ENCODE data around the gene MINAR2. TPM values are rescaled to one million over a fixed set of nuclear protein-coding genes. Genes with fewer than 3 reads are reported as not detected.

MINAR2 gene, protein sequence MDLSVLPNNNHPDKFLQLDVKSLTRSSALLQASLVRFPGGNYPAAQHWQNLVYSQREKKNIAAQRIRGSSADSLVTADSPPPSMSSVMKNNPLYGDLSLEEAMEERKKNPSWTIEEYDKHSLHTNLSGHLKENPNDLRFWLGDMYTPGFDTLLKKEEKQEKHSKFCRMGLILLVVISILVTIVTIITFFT
- total RNA-seq: not detected in 2 replicates
- long read RNA-seq: 0 reads

DNA sequence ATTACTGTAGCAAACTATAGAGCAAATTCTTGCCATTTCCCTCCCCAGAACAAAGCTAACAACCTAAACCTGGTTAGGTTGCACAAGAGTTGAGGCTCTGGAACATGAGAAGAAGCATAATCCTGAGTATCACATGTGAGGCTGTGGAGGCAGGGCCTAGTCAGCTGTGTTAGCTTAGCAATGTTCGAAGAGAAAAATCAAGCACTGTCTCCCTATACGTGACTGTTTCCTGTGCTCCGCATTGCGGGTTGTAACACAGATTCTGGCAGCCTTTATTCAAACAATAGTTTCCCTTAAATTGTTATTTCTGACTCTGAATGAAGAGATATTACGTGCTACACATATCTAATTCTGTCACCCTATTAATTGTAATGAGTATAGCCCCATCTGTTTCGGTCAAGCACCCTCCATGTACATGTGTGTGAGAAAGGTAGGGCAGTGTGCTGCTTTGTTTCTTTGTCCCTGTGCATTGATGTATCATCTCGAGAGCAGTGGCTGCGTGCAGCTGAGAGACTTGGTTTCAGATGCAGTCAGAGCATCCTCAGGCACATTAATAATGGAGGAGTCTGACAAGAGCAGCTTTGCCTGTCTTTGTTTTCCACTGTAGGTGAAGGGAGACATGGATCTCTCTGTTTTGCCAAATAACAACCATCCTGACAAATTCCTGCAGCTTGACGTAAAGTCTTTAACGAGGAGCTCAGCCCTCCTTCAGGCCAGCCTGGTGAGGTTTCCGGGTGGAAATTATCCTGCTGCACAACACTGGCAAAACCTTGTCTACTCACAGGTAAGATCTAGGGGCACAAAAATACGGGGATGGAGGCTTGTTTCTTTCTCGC lies at the start of gene MINAR2:
TSS of gene MINAR2 (plus strand) at position 523 of the 836 bp plus-strand sequence. CDS start at position 620, 97 bp downstream.
- Mint-ChIP-seq H3K4me3 (ENCODE audit: unreplicated experiment) (no peak within 1 kb of the TSS), H3K27ac (ENCODE audit: unreplicated experiment) (no peak within 1 kb of the TSS), H3K36me3 (ENCODE audit: unreplicated experiment) (no peaks in the 10 kb centered on the region), H3K4me1 (ENCODE audit: unreplicated experiment) (no peaks in the 10 kb centered on the region), H3K9me3 (ENCODE audit: unreplicated experiment) (no peaks in the 10 kb centered on the region), H3K27me3 (ENCODE audit: unreplicated experiment) (no peaks in the 10 kb centered on the region)
- no peak for DNase-seq (ENCODE audit: extremely low spot score, unreplicated experiment)
- TF ChIP-seq, protein P1, sequence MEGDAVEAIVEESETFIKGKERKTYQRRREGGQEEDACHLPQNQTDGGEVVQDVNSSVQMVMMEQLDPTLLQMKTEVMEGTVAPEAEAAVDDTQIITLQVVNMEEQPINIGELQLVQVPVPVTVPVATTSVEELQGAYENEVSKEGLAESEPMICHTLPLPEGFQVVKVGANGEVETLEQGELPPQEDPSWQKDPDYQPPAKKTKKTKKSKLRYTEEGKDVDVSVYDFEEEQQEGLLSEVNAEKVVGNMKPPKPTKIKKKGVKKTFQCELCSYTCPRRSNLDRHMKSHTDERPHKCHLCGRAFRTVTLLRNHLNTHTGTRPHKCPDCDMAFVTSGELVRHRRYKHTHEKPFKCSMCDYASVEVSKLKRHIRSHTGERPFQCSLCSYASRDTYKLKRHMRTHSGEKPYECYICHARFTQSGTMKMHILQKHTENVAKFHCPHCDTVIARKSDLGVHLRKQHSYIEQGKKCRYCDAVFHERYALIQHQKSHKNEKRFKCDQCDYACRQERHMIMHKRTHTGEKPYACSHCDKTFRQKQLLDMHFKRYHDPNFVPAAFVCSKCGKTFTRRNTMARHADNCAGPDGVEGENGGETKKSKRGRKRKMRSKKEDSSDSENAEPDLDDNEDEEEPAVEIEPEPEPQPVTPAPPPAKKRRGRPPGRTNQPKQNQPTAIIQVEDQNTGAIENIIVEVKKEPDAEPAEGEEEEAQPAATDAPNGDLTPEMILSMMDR (IDR thresholded peaks at IDR 0.05): no peak

DNA sequence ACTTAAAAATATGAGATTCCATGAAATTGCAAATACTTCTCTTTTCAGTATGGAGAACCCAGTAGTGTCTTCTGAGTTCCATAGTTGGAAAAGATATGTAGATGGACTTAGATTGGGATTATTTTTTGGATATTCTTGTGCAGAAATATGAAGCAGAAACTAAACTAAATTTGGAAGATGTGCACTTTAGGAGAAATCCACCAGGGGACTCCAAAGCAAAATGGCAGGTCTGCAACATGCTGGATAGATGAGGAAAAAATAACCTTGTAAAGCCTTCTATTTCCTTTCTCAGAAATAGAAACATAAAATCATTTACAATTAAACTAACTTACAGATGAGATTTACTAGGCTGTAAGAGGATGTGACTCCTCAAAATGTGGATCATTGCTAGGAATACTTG lies 49.2 kb upstream of the MINAR2 start:
- Mint-ChIP-seq H3K4me1 (ENCODE audit: unreplicated experiment) (peaks cover 3% of the 10 kb centered on the region), H3K27ac (ENCODE audit: unreplicated experiment) (no peak overlapping the region), H3K4me3 (ENCODE audit: unreplicated experiment) (no peak overlapping the region), H3K27me3 (ENCODE audit: unreplicated experiment) (no peaks in the 10 kb centered on the region), H3K9me3 (ENCODE audit: unreplicated experiment) (no peaks in the 10 kb centered on the region), H3K36me3 (ENCODE audit: unreplicated experiment) (no peaks in the 10 kb centered on the region)
- no peak for DNase-seq (ENCODE audit: extremely low spot score, unreplicated experiment)
- TF ChIP-seq, protein P1 (IDR thresholded peaks at IDR 0.05): peak; percentile 15

DNA sequence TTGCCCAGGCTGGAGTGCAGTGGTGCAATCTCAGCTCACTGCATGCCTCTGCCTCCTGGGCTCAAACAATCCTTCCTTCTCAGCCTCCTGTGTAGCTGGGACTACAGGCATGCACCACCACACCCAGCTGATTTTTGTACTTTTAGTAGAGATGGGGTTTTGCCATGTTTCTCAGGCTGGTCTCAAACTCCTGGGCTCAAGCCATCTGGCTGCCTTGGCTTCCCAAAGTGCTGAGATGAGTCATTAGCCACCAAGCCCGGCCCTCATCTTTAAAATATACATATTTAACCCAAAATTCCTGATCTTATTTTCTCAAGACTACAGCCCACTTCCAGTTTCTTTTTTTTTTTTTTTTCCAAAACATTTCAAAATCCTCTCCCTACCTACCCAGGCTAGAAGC lies 31.7 kb upstream of the MINAR2 start:
- TF ChIP-seq, protein P1 (IDR thresholded peaks at IDR 0.05): no peak
- Mint-ChIP-seq H3K9me3 (ENCODE audit: unreplicated experiment) (no peaks in the 10 kb centered on the region), H3K27ac (ENCODE audit: unreplicated experiment) (no peak overlapping the region), H3K4me3 (ENCODE audit: unreplicated experiment) (no peak overlapping the region), H3K27me3 (ENCODE audit: unreplicated experiment) (no peaks in the 10 kb centered on the region), H3K4me1 (ENCODE audit: unreplicated experiment) (peaks cover 9% of the 10 kb centered on the region), H3K36me3 (ENCODE audit: unreplicated experiment) (no peaks in the 10 kb centered on the region)
- no peak for DNase-seq (ENCODE audit: extremely low spot score, unreplicated experiment)

DNA sequence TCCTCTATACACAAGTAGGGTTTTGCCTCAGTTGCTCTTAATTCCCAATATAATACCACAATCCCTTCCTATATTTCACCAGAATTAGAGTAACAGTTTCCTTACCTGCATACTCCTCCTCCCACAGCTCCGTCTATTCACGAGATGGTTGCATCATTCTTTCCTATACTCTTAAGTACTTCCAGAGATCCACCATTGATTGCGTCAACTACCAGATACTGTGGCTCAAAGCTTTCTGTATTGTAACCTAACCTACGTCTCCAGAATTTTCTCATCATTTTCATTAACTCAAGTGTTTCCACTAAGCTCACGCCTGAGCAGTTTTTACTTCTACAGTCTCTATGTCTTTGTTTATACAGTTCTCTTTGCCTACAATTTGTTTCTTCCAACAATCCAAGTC lies 31.2 kb upstream of the MINAR2 start:
- no peaks in the 10 kb centered on the region for H3K36me3 Mint-ChIP-seq (ENCODE audit: unreplicated experiment)
- no peaks in the 10 kb centered on the region for H3K9me3 Mint-ChIP-seq (ENCODE audit: unreplicated experiment)
- DNase-seq (ENCODE audit: extremely low spot score, unreplicated experiment): no peak
- peaks cover 9% of the 10 kb centered on the region for H3K4me1 Mint-ChIP-seq (ENCODE audit: unreplicated experiment)
- no peak overlapping the region for H3K27ac Mint-ChIP-seq (ENCODE audit: unreplicated experiment)
- TF ChIP-seq, protein P1 (IDR thresholded peaks at IDR 0.05): no peak
- no peaks in the 10 kb centered on the region for H3K27me3 Mint-ChIP-seq (ENCODE audit: unreplicated experiment)
- no peak overlapping the region for H3K4me3 Mint-ChIP-seq (ENCODE audit: unreplicated experiment)

DNA sequence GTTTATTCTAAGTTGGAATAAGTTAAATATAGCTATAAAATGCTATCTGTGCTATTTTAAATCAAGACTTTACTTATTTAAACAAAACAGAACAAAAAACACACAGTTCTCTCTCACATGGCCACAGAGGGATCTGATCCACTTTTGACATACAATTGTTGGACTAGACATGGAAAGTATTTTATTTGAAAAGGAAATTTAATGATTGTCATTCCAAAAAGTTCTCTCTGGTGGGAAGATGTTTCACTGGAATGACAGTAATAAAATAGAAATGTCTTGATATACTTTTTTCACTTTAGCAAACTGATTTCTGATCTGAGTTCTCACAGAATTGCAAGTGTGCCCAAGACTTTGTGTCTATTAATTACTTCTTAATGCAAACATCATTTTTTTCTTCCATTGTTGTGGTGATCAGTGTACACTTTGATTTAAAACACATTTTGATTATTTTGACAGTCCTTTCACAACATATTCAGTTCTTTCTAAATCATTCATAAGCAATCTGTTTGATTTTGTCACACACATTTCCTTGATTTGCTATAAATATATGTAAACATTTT lies 30.1 kb upstream of the MINAR2 start:
- DNase-seq (ENCODE audit: extremely low spot score, unreplicated experiment): no peak
- H3K36me3 Mint-ChIP-seq (ENCODE audit: unreplicated experiment): no peaks in the 10 kb centered on the region
- H3K27ac Mint-ChIP-seq (ENCODE audit: unreplicated experiment): no peak overlapping the region
- peaks cover 9% of the 10 kb centered on the region for H3K4me1 Mint-ChIP-seq (ENCODE audit: unreplicated experiment)
- H3K27me3 Mint-ChIP-seq (ENCODE audit: unreplicated experiment): no peaks in the 10 kb centered on the region
- TF ChIP-seq, protein P1 (IDR thresholded peaks at IDR 0.05): no peak
- no peak overlapping the region for H3K4me3 Mint-ChIP-seq (ENCODE audit: unreplicated experiment)
- H3K9me3 Mint-ChIP-seq (ENCODE audit: unreplicated experiment): no peaks in the 10 kb centered on the region

Data from osteocyte (in vitro differentiated cells).